HG02981 (cell line): ENCODE results near the gene GALNTL6.
"Not testable (repeated sequence)": the region's sequence is repeated elsewhere in the genome, so short reads cannot be mapped to it uniquely, and the experiment has no call there.

ENCODE experiments used
- ATAC-seq: cut with Tn5 transposase; IDR thresholded peaks from one replicate; pipeline ENCODE4 v1.9.1; 2021; ENCODE audit warnings: mild to moderate bottlenecking, moderate library complexity; ENCODE audit not compliant: unreplicated experiment

Gene GALNTL6

GRCh38 chr4:172898715-172899114 lies 1085.5 kb downstream of the GALNTL6 start:
- no peak for ATAC-seq

DNA sequence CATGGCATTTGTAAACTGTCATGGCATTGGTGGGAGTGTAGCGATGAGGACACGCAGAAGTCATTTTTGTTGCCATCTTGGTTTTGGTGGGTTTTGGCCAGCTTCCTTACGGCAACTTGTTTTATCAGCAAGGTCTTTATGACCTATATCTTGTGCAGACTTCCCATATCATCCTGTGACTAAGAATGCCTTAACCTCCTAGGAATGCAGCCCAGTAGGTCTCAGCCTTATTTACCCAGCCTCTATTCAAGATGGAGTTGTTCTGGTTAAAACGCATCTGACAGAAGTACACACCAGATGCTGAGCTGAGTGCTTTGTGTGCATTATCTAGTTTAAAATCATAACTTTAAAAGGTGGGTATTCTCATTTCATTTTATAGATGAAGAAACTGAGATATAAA lies 1086.7 kb downstream of the GALNTL6 start:
- no peak for ATAC-seq

GRCh38 chr4:172900900-172901299 lies 1087.7 kb downstream of the GALNTL6 start:
- no peak for ATAC-seq

GRCh38 chr4:172912468-172912867 lies 1099.3 kb downstream of the GALNTL6 start:
- ATAC-seq, result not testable (repeated sequence)

DNA sequence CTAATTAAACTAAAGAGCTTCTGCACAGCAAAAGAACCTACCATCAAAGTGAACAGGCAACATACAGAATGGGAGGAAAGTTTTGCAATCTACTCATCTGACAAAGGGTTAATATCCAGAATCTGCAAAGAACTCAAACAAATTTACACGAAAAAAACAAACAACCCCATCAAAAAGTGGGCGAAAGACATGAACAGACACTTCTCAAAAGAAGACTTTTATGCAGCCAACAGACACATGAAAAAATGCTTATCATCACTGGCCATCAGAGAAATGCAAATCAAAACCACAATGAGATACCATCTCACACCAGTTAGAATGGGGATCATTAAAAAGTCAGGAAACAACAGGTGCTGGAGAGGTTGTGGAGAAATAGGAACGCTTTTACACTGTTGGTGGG lies 1104.2 kb downstream of the GALNTL6 start:
- not testable (repeated sequence) for ATAC-seq

DNA sequence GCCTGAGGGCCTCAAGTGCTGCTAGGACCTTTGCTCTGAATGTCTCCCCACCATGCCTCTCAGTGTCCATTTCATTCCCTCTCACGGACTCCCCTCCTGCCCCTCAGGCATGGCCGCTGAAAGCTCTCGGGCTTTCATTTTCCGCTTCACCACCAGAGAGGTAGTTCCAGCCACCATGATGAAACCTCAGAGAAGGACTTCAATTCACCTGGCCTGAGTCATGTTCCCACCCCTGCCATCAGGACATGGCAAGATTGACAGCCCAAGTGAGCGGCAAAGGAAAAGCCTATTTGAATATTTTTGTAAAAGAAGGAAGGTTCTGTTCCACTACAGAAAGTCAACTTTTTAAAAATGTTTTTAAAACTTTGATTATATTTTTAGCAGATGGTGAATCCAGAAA lies 1106.1 kb downstream of the GALNTL6 start:
- no peak for ATAC-seq

- no peak for ATAC-seq
Observed at GRCh38 chr4:172927096-172927814, 1114.1 kb downstream of the GALNTL6 start.

- ATAC-seq, result no peak
Observed at GRCh38 chr4:172928347-172928746, 1115.1 kb downstream of the GALNTL6 start.

- no peak for ATAC-seq
Observed at GRCh38 chr4:172938072-172938829, 1125.0 kb downstream of the GALNTL6 start.

- no peak for ATAC-seq
Observed at GRCh38 chr4:172938870-172939269, 1125.7 kb downstream of the GALNTL6 start.

- no peak for ATAC-seq
Observed at GRCh38 chr4:172942840-172943239, 1129.6 kb downstream of the GALNTL6 start.

DNA sequence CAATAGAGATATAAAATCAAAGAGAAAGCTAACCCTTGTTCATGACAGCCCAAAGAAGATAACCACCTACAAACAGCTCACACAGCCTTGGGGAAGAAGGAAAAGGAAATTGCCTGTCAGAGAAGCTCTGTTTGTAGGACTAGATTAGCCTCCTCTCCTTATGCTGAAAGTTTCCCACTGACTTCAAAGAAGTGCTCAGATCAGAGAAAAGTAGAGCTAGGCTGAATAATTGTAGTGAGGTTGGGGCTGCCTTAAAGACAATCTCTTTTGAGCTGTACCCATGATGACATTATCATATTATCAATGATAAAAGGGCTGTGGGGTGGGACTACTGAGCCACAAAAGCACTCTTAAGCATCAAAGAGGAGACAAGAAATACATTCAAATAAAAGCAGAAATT lies 1132.4 kb downstream of the GALNTL6 start:
- ATAC-seq, result no peak

DNA sequence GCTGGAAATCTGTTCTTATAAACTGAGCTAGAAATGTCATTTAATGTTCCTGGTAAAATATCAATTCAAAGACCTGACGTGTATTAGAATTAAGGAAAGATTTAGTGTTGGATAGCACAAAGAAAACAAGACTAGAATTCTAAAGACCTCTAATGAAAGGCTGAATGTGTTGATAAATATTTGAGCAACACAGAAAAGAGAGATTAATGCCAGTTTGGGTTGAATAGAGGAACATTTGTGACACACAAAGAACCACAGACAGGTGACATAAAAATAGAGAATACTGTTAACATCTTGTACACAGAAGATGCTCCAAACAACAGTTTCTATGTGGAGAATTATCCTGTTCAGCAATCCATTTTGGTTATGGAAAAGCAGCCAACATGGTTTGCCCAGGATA lies 1133.3 kb downstream of the GALNTL6 start:
- no peak for ATAC-seq

GRCh38 chr4:172947594-172947993 lies 1134.4 kb downstream of the GALNTL6 start:
- ATAC-seq, result no peak

GRCh38 chr4:172950990-172951389 lies 1137.8 kb downstream of the GALNTL6 start:
- no peak for ATAC-seq

GRCh38 chr4:172951679-172952451 lies 1138.7 kb downstream of the GALNTL6 start:
- ATAC-seq, result no peak

DNA sequence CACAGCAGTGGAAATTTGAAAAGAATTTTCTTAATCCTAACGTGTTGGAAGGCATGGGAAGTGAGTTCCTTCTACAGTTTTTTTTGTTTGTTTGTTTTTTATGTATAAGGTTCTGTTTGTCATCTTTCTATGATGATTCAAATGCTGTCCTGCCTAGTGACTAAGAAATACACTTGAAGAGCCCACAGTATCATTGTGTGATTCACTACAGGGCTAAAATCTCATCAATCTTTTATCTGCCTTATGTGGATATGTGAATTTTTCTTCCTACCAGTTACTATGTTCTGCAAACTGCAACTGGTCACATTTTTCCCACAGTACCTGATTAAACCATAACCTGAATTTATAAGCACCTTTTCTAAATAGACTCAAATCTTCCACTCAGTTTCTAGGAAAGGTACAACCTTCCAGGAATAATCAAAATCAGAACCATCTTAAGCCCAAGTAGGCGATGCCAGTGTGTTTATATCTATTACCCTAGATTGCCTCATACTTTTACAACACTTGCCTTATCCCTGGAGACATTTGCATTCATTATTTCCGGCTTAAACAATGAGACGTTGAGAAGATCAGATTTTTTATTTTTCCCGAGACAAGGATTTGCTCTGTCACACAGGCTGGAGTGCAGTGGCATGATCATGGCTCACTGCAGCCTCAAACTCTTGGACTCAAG lies 1140.8 kb downstream of the GALNTL6 start:
- no peak for ATAC-seq

- ATAC-seq, result not testable (repeated sequence)
Observed at GRCh38 chr4:172956340-172956739, 1143.1 kb downstream of the GALNTL6 start.

DNA sequence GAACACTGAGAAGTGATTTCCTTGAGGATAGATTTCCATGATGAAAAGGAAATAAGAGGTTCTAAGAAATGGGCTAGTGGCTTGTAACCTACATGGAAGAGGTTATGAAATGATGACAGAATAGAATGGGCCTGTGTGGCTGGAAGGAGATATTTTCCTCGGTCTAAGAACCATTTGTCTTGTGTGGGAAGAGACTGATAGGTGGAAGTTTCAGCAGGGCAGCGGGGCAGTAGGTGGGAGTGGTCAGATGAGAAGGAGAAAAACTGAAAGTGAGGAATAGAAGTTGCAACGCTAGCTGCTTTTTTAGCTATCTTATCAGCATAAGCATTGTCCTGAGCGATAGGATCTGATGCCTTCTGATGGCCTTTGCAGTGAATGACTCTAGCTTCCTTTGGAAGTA lies 1144.0 kb downstream of the GALNTL6 start:
- ATAC-seq, result no peak

DNA sequence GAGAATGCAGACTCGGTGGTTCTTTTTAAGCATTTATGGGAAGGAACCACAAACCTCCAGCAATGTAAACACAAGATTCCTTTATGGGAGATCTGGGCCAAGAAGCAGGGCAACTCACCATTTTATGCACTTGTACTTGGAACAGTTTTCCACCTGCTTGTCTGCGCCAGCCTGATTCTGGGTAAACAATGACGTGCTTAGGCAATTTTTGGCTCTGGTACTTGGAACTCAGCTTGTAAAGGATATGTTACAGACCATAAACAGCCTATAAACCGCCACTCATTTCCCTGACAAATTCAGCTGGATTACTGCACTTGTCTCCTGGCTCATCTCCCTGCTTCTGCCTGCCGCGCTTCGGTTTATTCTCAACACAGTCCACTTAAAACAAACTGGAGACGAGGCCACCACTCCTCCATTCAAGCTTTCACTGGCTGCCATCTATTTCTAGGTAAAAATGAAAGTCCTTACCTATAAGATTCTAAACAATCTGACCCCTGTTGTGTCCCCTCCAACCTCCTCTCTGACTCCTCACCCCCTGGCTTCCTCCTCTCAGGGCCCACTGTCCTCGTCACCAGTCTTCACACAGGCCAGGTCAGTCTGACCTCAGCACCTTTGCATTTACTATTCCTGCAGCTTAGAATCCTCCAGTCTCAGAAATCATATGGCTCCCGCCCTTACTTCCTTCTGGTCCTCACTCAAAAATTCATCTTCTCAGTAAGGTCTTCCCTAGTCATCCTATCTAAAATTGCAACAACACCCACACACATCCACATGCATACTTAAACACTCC lies 1149.6 kb downstream of the GALNTL6 start:
- no peak for ATAC-seq
